Suprapubic skin (tissue), 4 donors: ENCODE data around the gene MC2R. TPM values are rescaled to one million over a fixed set of nuclear protein-coding genes. Genes with fewer than 3 reads are reported as not detected.

Experiments
- DNase-seq, 2 donors: peaks; one replicate each; pipeline ENCODE4 v3.0.0-alpha.2; 2019; ENCODE audit warnings: low spot score in 2 of 2
- H3K27ac ChIP-seq: fragments of 200-600 bp; sonication (generic); one replicate; pipeline ENCODE4 v1.5.1; 2019
- H3K27me3 ChIP-seq: fragments of 200-600 bp; sonication (generic); one replicate; pipeline ENCODE4 v1.5.1; 2019
- H3K36me3 ChIP-seq: fragments of 200-600 bp; sonication (generic); one replicate; pipeline ENCODE4 v1.5.1; 2019
- H3K4me1 ChIP-seq: fragments of 200-600 bp; sonication (generic); one replicate; pipeline ENCODE4 v1.5.1; 2019
- H3K4me3 ChIP-seq: fragments of 200-600 bp; sonication (generic); one replicate; pipeline ENCODE4 v1.5.1; 2019; ENCODE audit warnings: mild to moderate bottlenecking
- H3K9me3 ChIP-seq: fragments of 200-600 bp; sonication (generic); one replicate; pipeline ENCODE4 v1.5.1; 2019
- EP300 ChIP-seq: sonication (generic); formaldehyde crosslinking; IDR thresholded peaks from one replicate; pipeline ENCODE4 v1.6.1; 2017; ENCODE audit warnings: antibody characterized with exemption
- POLR2A ChIP-seq, 2 donors: fragments of 450-650 bp; IDR thresholded peaks; one replicate each; pipeline ENCODE4 v1.6.1; 2017; ENCODE audit warnings: antibody characterized with exemption in 2 of 2, mild to moderate bottlenecking in 2 of 2, moderate library complexity in 2 of 2
- POLR2AphosphoS5 ChIP-seq, 3 donors: sonication (generic); formaldehyde crosslinking; IDR thresholded peaks; one replicate each; pipeline ENCODE4 v1.6.1; 2017; ENCODE audit warnings: antibody characterized with exemption in 3 of 3
- WGBS: methylation state at CpG from one replicate; pipeline ENCODE4 v1.1.5; 2018; 5-methylcytosine and 5-hydroxymethylcytosine counted together
- total RNA-seq, 4 donors: library from RNA; depleted of rRNA; stranded (reverse); fragments of >200 nt; gene quantifications; one replicate each; pipeline ENCODE4 v1.1.0, GENCODE V29; 2016
- TF ChIP-seq, protein P1 (sequence below), 2 donors: fragments of 200-600 bp in 1 of 2; fragments of 450-650 bp in 1 of 2; sonication (generic) in 1 of 2; IDR thresholded peaks; one replicate each; pipeline ENCODE4 v1.5.1; 2016 to 2019; ENCODE audit warnings: antibody characterized with exemption in 2 of 2, mild to moderate bottlenecking in 1 of 2, moderate library complexity in 1 of 2

Gene MC2R
- total RNA-seq, 4 donors from 2014 or later: not detected

DNA sequence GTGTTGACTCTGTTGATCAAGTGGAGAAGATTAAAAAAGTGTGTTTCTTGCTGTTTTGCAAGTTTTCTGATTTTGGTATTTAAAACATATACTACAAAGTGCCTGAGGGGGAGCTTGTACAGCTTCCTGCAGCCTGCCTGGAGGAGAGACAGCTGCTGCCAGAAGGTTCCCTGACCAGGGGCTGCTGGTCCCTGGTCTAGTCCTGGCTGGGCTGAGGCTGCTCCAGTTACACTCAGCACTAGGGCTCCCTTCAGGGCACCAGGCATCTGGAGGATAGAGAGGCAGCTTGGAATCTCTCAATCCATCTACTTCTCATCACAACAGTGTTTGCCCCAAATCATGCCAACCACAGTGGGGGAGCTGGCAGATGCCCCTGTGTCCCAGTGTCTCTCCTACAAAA, 4.8 kb downstream of the MC2R start:
- H3K27me3 ChIP-seq: no peaks in the 10 kb centered on the region
- no peaks in the 10 kb centered on the region for H3K36me3 ChIP-seq
- no peak overlapping the region for H3K4me3 ChIP-seq
- no peak for DNase-seq
- H3K4me1 ChIP-seq: peaks cover 2% of the 10 kb centered on the region
- no peaks in the 10 kb centered on the region for H3K9me3 ChIP-seq
- TF ChIP-seq POLR2AphosphoS5 (IDR thresholded peaks at IDR 0.05) (no peak), POLR2A (IDR thresholded peaks at IDR 0.05) (no peak), EP300 (no peak)
- TF ChIP-seq, protein P1, sequence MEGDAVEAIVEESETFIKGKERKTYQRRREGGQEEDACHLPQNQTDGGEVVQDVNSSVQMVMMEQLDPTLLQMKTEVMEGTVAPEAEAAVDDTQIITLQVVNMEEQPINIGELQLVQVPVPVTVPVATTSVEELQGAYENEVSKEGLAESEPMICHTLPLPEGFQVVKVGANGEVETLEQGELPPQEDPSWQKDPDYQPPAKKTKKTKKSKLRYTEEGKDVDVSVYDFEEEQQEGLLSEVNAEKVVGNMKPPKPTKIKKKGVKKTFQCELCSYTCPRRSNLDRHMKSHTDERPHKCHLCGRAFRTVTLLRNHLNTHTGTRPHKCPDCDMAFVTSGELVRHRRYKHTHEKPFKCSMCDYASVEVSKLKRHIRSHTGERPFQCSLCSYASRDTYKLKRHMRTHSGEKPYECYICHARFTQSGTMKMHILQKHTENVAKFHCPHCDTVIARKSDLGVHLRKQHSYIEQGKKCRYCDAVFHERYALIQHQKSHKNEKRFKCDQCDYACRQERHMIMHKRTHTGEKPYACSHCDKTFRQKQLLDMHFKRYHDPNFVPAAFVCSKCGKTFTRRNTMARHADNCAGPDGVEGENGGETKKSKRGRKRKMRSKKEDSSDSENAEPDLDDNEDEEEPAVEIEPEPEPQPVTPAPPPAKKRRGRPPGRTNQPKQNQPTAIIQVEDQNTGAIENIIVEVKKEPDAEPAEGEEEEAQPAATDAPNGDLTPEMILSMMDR (IDR thresholded peaks at IDR 0.05): no peak
- H3K27ac ChIP-seq: no peak overlapping the region

DNA sequence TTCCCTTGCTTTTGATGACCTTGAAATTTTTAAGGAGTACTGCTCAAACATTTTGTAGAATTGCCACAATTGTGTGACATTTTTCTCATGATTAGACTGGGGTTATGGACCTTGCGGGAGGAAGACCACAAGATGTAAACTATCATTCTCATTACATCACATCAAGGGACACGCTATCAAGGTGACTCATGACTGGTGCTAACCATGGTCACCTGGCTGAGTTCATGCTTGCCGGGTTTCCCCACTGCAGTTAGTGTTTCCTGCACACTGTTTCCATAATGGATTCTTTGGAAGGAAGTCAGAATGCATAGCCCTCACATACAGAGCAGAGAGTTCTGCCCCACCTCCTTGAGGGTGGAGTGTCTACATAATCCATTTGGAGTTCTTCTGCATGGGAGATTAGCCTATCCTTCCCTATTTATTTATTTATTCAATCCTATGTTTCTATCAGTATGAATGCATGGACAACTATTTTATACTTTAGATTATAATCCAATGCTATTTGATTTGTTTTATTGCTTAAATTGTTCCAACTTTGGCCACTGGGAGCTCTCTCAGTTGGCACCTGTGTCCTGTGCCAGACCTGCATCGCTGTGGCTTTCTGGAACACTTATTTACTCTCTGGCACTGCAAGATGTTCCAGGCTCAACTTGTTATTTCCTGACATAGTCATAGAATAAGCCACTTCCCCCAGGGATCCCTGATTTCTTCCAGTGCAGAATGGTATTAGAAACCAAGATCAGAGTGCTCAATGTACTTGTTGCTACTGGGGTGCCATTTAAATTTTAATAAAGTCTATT, 6.0 kb downstream of the MC2R start:
- Histone ChIP-seq H3K9me3 (no peaks in the 10 kb centered on the region), H3K36me3 (no peaks in the 10 kb centered on the region), H3K4me3 (no peak overlapping the region), H3K27ac (no peak overlapping the region), H3K27me3 (no peaks in the 10 kb centered on the region), H3K4me1 (no peaks in the 10 kb centered on the region)
- 79% methylated on average over 4 of the region's 4 CpGs for WGBS
- no peak for DNase-seq
- no peak for TF ChIP-seq POLR2AphosphoS5 (IDR thresholded peaks at IDR 0.05)
- TF ChIP-seq, protein P1 (IDR thresholded peaks at IDR 0.05): no peak
- TF ChIP-seq EP300: no peak
- no peak for TF ChIP-seq POLR2A (IDR thresholded peaks at IDR 0.05)

DNA sequence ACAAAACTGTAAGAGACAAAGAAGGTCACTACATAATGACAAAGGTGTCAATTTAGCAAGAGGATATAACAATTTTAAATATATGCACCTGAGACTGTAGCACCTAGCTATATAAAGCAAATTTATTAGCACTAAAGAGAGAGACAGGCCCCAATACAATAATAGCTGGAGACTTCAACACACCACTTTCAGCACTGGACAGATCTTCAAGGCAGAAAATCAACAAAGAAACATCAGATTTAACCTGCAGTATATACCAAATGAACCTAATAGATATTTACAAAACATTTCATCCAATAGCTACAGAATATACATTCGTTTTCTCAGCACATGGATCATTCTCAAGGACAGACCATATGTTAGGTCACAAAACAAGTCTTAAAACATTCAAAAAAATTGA, 14.7 kb downstream of the MC2R start:
- H3K36me3 ChIP-seq: no peaks in the 10 kb centered on the region
- TF ChIP-seq POLR2A (IDR thresholded peaks at IDR 0.05) (no peak), EP300 (no peak), POLR2AphosphoS5 (IDR thresholded peaks at IDR 0.05) (no peak)
- TF ChIP-seq, protein P1 (IDR thresholded peaks at IDR 0.05): no peak
- H3K4me3 ChIP-seq: no peak overlapping the region
- 64% methylated on average over 1 of the region's 1 CpG for WGBS
- no peaks in the 10 kb centered on the region for H3K9me3 ChIP-seq
- DNase-seq: no peak
- H3K4me1 ChIP-seq: no peaks in the 10 kb centered on the region
- no peaks in the 10 kb centered on the region for H3K27me3 ChIP-seq
- no peak overlapping the region for H3K27ac ChIP-seq

DNA sequence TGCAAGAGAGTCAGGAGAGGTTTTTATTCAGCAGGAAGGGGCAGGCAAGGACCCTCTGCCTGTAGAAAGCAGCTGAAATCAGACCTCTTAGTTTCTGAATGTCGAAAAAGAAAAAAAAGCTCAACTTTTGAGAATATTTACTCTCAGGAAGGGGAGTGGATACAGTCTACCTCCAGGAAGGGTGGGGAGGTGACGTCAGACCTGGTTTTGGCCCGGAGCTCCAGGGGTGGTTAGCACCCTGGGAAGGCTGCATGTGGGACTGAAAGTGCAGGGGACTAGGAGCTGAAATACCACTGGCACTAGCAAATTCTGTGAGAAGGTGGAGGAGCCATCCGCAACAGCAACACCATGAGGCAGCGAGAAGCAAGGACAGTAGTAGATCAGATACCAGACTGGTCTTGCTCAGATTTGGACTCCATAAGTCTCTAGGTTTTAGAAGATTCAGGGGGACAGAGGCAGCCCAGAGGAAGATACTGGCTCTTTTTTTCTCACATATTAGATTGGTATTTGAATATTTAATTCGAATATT, 19.8 kb downstream of the MC2R start:
- H3K4me1 ChIP-seq: no peaks in the 10 kb centered on the region
- H3K27ac ChIP-seq: no peak overlapping the region
- no peaks in the 10 kb centered on the region for H3K9me3 ChIP-seq
- WGBS: 72% methylated on average over 6 of the region's 6 CpGs
- no peaks in the 10 kb centered on the region for H3K36me3 ChIP-seq
- no peaks in the 10 kb centered on the region for H3K27me3 ChIP-seq
- H3K4me3 ChIP-seq: no peak overlapping the region
- TF ChIP-seq, protein P1 (IDR thresholded peaks at IDR 0.05): no peak
- no peak for DNase-seq

DNA sequence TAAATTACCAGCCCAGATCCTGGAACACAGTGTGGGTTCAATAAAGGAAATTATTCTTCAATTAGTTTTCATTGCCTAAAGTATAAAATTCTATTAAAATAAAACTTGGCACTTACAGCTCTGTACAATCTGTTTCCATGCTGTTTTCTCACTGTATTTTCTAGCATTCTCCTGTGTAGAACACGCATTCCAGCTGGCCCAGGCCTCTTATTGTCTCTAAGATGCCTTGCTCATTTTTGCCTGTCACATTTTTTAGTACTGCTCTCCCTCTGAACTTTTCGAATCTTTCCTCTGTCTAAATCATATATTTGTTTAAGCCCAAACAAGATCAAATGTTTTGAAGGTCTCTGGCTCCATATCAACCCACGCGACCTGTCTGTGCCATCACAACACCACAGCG, 20.8 kb downstream of the MC2R start:
- no peaks in the 10 kb centered on the region for H3K36me3 ChIP-seq
- H3K27ac ChIP-seq: no peak overlapping the region
- WGBS: 79% methylated on average over 5 of the region's 5 CpGs
- no peak for DNase-seq
- H3K27me3 ChIP-seq: no peaks in the 10 kb centered on the region
- H3K4me3 ChIP-seq: no peak overlapping the region
- H3K4me1 ChIP-seq: no peaks in the 10 kb centered on the region
- H3K9me3 ChIP-seq: no peaks in the 10 kb centered on the region
- no peak for TF ChIP-seq POLR2A (IDR thresholded peaks at IDR 0.05)
- no peak for TF ChIP-seq EP300
- TF ChIP-seq POLR2AphosphoS5 (IDR thresholded peaks at IDR 0.05): no peak
- TF ChIP-seq, protein P1 (IDR thresholded peaks at IDR 0.05): no peak
